ENCODE measurements around the gene POMGNT1.
A peak's percentile ranks its signal among the peaks of the same experiment; 100 is the strongest.

The POMGNT1 gene

DNA sequence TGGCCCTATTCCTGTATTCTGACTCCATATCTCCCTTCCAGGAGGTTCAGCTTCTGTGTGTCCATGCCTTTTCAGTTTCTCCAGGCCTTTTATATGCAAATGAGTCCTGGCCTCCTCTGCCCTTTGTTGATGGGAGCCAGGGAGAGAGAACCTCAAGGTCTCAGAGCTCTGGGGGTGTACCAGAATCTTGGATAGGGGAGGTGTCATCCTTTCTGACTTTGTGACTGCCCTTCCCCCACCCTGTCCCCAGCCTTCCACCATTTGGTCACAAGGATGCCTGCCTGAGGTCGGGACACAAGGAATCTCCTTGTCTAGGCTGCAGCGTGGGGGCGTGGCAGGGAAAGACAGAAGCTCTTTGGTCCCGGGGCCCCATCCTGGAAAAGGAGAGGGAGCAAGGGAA, 23.5 kb upstream of the POMGNT1 start:
- no peak for DNase-seq
- Histone ChIP-seq H3K27ac (ENCODE audit: low read length) (no peak overlapping the region), H3K9ac (ENCODE audit: low read length) (no peak overlapping the region), H3K79me2 (ENCODE audit: low read length) (no peaks in the 10 kb centered on the region), H3K9me3 (replicated peaks; ENCODE audit: insufficient read depth, low read length) (no peaks in the 10 kb centered on the region), H2AFZ (ENCODE audit: low read length) (no peak overlapping the region), H3K4me1 (ENCODE audit: low read length) (no peaks in the 10 kb centered on the region), H3K4me2 (ENCODE audit: low read depth, low read length) (no peak overlapping the region), H4K20me1 (ENCODE audit: insufficient read depth, low read length) (no peaks in the 10 kb centered on the region), H3K4me3 (ENCODE audit: low read length) (no peak overlapping the region), H3K27me3 (replicated peaks; ENCODE audit: insufficient read depth, low read length) (no peaks in the 10 kb centered on the region), H3K36me3 (replicated peaks; ENCODE audit: insufficient read depth, low read length) (no peaks in the 10 kb centered on the region), H3K9me2 (replicated peaks; ENCODE audit: insufficient read depth, low read length) (no peaks in the 10 kb centered on the region), H3F3A (ENCODE audit: insufficient read depth, low read length) (no peaks in the 10 kb centered on the region)
- TF ChIP-seq EZH2phosphoT487 (IDR thresholded peaks at IDR 0.05; ENCODE audit: low read length) (no peak), CTCF (IDR thresholded peaks at IDR 0.05; ENCODE audit: low read length) (no peak), EZH2 (optimal IDR thresholded peaks at IDR 0.05; ENCODE audit: low read depth, low read length) (no peak)

DNA sequence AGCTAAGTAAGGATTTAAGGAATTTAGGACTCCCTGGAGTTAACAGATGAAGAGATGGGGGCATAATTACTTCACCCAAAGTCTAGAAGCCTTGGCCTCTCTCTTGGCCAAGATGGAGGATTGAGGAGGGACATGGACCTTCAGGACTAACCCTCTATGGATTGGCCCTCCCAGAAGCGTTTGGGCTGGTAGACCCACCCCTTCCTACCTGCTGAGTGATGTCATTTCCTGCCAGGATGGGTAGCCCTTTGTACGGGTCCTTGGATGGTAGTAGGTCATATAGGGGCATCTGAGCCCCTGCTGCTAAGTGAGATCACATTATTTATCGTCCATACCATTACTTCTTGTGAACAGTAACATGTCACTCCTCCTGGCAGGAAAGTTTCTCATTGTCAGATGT, 22.6 kb upstream of the POMGNT1 start:
- H3K9me2 ChIP-seq (replicated peaks; ENCODE audit: insufficient read depth, low read length): no peaks in the 10 kb centered on the region
- no peaks in the 10 kb centered on the region for H3K27me3 ChIP-seq (replicated peaks; ENCODE audit: insufficient read depth, low read length)
- H3F3A ChIP-seq (ENCODE audit: insufficient read depth, low read length): no peaks in the 10 kb centered on the region
- no peak overlapping the region for H3K4me2 ChIP-seq (ENCODE audit: low read depth, low read length)
- no peaks in the 10 kb centered on the region for H4K20me1 ChIP-seq (ENCODE audit: insufficient read depth, low read length)
- no peak overlapping the region for H3K27ac ChIP-seq (ENCODE audit: low read length)
- no peaks in the 10 kb centered on the region for H3K9me3 ChIP-seq (replicated peaks; ENCODE audit: insufficient read depth, low read length)
- no peak for TF ChIP-seq EZH2 (optimal IDR thresholded peaks at IDR 0.05; ENCODE audit: low read depth, low read length)
- no peak for TF ChIP-seq CTCF (IDR thresholded peaks at IDR 0.05; ENCODE audit: low read length)
- no peak for TF ChIP-seq EZH2phosphoT487 (IDR thresholded peaks at IDR 0.05; ENCODE audit: low read length)
- H3K4me1 ChIP-seq (ENCODE audit: low read length): no peaks in the 10 kb centered on the region
- H3K9ac ChIP-seq (ENCODE audit: low read length): no peak overlapping the region
- no peak for DNase-seq
- no peaks in the 10 kb centered on the region for H3K36me3 ChIP-seq (replicated peaks; ENCODE audit: insufficient read depth, low read length)
- no peak overlapping the region for H3K4me3 ChIP-seq (ENCODE audit: low read length)
- 0 out of 2 replicates have a peak overlapping the region, but pooled peaks have one; percentile 14 for H2AFZ ChIP-seq (ENCODE audit: low read length)
- no peaks in the 10 kb centered on the region for H3K79me2 ChIP-seq (ENCODE audit: low read length)

DNA sequence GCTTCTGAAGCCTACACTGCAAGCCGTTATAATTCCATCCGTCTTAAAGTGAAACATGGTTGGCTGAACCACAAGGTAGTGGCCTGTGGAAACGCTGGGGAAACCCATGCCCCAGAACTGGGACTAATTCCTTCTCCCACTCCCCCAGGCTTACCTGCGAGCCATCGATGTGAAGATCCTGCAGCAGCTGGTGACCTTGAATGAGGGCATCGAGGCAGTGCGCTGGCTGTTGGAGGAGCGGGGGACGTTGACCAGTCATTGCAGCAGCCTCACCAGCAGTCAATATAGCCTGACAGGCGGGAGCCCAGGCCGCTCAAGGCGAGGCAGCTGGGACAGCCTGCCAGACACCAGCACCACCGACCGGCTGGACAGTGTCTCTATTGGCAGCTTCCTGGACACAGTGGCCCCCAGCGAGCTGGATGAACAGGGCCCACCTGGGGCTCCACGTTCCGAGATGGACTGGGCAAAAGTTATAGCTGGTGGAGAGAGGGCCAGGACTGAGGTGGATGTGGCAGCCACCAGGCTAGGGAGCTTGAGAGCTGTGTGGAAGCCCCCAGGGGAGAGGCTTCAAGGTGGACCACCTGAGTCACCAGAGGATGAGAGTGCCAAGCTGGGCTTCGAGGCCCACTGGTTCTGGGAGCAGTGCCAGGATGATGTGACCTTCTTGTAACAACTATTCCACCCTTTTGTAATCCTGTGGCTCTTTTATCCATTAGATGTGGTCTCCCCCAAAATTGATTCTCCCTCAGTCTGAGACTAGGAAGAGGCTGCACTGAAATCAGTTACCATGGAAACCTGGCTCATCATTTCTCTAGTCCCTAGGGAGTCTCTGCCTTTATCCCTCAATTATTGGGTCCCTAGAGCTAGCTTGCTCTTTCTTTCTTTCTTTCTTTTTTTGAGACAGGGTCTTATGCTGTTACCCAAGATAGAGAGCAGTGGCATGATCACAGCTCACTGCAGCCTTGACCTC, 21.6 kb upstream of the POMGNT1 start:
- Histone ChIP-seq H3K9me3 (replicated peaks; ENCODE audit: insufficient read depth, low read length) (no peaks in the 10 kb centered on the region), H3K27me3 (replicated peaks; ENCODE audit: insufficient read depth, low read length) (no peaks in the 10 kb centered on the region), H3K9ac (ENCODE audit: low read length) (no peak overlapping the region), H3K79me2 (ENCODE audit: low read length) (no peaks in the 10 kb centered on the region), H4K20me1 (ENCODE audit: insufficient read depth, low read length) (no peaks in the 10 kb centered on the region), H3F3A (ENCODE audit: insufficient read depth, low read length) (no peaks in the 10 kb centered on the region), H3K4me3 (ENCODE audit: low read length) (no peak overlapping the region), H3K36me3 (replicated peaks; ENCODE audit: insufficient read depth, low read length) (no peaks in the 10 kb centered on the region), H3K9me2 (replicated peaks; ENCODE audit: insufficient read depth, low read length) (no peaks in the 10 kb centered on the region), H3K27ac (ENCODE audit: low read length) (no peak overlapping the region), H3K4me2 (ENCODE audit: low read depth, low read length) (no peak overlapping the region), H2AFZ (ENCODE audit: low read length) (no peak overlapping the region), H3K4me1 (ENCODE audit: low read length) (no peaks in the 10 kb centered on the region)
- no peak for DNase-seq
- TF ChIP-seq CTCF (IDR thresholded peaks at IDR 0.05; ENCODE audit: low read length) (no peak), EZH2 (optimal IDR thresholded peaks at IDR 0.05; ENCODE audit: low read depth, low read length) (no peak), EZH2phosphoT487 (IDR thresholded peaks at IDR 0.05; ENCODE audit: low read length) (no peak)

Measured in MM.1S (cell line).